ENCODE measurements around the gene TRA2A. TPM values are rescaled to one million over a fixed set of nuclear protein-coding genes. Genes with fewer than 3 reads are reported as not detected.

TRA2A gene
- total RNA-seq, 1 experiment from 2014 or later = 27.6 TPM

GRCh38 chr7:23474829-23475575, 56.8 kb downstream of the TRA2A start:
- Histone ChIP-seq H3K79me2 (ENCODE audit: low read length) (peaks cover 17% of the 10 kb centered on the region), H3K9ac (ENCODE audit: low read length) (peak overlapping the region; percentile 62)

DNA sequence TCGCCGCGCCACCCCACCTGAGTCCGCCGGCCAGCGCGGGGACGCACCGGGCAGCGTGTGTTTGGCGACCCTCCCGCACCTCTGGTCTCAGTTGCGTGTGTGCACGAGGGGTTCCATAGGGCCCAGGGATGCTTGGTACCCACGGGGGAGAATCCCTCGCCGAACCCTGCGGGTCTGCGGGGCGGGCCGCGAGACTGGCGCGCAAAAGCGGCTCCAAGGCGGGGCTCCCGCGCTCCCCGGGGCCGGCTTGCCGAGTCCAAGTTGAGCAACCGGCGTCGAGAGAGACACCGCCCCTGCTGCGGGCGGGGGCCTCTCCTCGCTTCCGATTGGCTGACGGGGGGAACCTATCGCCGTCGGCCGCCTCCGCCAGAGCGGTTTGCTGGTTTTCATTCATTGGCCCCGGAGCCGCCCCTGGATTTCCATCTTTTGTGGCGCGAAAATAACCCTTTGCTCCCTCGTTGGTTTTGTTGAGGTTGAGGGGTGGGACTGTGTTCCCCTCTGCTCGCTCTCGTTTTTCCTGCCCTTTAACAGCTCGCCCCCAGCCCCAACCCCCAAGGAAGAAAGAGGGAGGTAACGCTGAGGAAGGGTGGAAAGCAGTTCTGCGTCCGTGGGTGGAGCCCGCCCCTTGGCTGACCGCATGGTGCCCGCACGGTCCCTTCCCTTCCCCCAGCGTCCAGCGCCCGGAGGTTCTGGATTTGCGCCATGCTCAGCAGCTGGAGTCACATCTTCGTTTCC, 57.5 kb downstream of the TRA2A start:
- Histone ChIP-seq H3K9me2 (replicated peaks; ENCODE audit: low read length) (no peaks in the 10 kb centered on the region), H4K20me1 (ENCODE audit: low read length) (no peaks in the 10 kb centered on the region), H3K4me1 (ENCODE audit: insufficient read depth, low read length) (peaks cover 17% of the 10 kb centered on the region), H3K27me3 (ENCODE audit: low read length) (peaks cover 24% of the 10 kb centered on the region; the same call in 1 of the 2 replicates), H3K79me2 (ENCODE audit: low read length) (peaks cover 17% of the 10 kb centered on the region), H3K4me2 (ENCODE audit: low read length) (peak overlapping the region; percentile 70), H2AFZ (ENCODE audit: low read length) (peak overlapping the region; percentile 71), H3K36me3 (ENCODE audit: low read depth, low read length) (no peaks in the 10 kb centered on the region), H3K4me3 (ENCODE audit: low read length) (peak overlapping the region; percentile 63), H3K27ac (ENCODE audit: low read length) (peak overlapping the region; percentile 39), H3K9me3 (ENCODE audit: low read length) (no peaks in the 10 kb centered on the region), H3F3A (ENCODE audit: low read length, unreplicated experiment) (no peaks in the 10 kb centered on the region), H3K9ac (ENCODE audit: low read length) (peak overlapping the region; percentile 62)
- CTCF ChIA-PET = no interaction called here
- POLR2A ChIA-PET (ENCODE audit: unreplicated experiment) = no interaction called here
- DNase-seq (peak; percentile 42), ATAC-seq (peak; percentile 27)
- no TSS peak for BruUV-seq (replicated peaks)
- intact Hi-C loops (cut with micrococcal nuclease) = no loop called here
- TF ChIP-seq, protein P1, sequence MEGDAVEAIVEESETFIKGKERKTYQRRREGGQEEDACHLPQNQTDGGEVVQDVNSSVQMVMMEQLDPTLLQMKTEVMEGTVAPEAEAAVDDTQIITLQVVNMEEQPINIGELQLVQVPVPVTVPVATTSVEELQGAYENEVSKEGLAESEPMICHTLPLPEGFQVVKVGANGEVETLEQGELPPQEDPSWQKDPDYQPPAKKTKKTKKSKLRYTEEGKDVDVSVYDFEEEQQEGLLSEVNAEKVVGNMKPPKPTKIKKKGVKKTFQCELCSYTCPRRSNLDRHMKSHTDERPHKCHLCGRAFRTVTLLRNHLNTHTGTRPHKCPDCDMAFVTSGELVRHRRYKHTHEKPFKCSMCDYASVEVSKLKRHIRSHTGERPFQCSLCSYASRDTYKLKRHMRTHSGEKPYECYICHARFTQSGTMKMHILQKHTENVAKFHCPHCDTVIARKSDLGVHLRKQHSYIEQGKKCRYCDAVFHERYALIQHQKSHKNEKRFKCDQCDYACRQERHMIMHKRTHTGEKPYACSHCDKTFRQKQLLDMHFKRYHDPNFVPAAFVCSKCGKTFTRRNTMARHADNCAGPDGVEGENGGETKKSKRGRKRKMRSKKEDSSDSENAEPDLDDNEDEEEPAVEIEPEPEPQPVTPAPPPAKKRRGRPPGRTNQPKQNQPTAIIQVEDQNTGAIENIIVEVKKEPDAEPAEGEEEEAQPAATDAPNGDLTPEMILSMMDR (conservative IDR thresholded peaks at IDR 0.05; ENCODE audit: low read depth, low read length) = no peak
- TF ChIP-seq EZH2phosphoT487 (IDR thresholded peaks at IDR 0.05; ENCODE audit: borderline replicate concordance, low read length) (no peak), EZH2 (IDR thresholded peaks at IDR 0.05; ENCODE audit: low read length, unreplicated experiment) (no peak)

More at GRCh38 chr7:23474829-23475575, 56.8 kb downstream of the TRA2A start:
- TF ChIP-seq EZH2phosphoT487 (IDR thresholded peaks at IDR 0.05; ENCODE audit: borderline replicate concordance, low read length) = no peak
- H3K36me3 ChIP-seq (ENCODE audit: low read depth, low read length) = no peaks in the 10 kb centered on the region
- H3K27ac ChIP-seq (ENCODE audit: low read length) = peak overlapping the region; percentile 39
- intact Hi-C loops (cut with micrococcal nuclease) = no loop called here
- H2AFZ ChIP-seq (ENCODE audit: low read length) = peak overlapping the region; percentile 71
- peak; percentile 16 for DNase-seq
- ChIA-PET CTCF (no interaction called here), POLR2A (ENCODE audit: unreplicated experiment) (no interaction called here)
- H3K27me3 ChIP-seq (ENCODE audit: low read length) = peaks cover 24% of the 10 kb centered on the region; the same call in 1 of the 2 replicates
- H4K20me1 ChIP-seq (ENCODE audit: low read length) = no peaks in the 10 kb centered on the region
- peak overlapping the region; percentile 63 for H3K4me3 ChIP-seq (ENCODE audit: low read length)
- peak overlapping the region; percentile 70 for H3K4me2 ChIP-seq (ENCODE audit: low read length)
- H3F3A ChIP-seq (ENCODE audit: low read length, unreplicated experiment) = no peaks in the 10 kb centered on the region
- H3K9me3 ChIP-seq (ENCODE audit: low read length) = no peaks in the 10 kb centered on the region
- H3K9me2 ChIP-seq (replicated peaks; ENCODE audit: low read length) = no peaks in the 10 kb centered on the region
- ATAC-seq = no peak
- no TSS peak for BruUV-seq (replicated peaks)
- peaks cover 14% of the 10 kb centered on the region for H3K4me1 ChIP-seq (ENCODE audit: insufficient read depth, low read length)

- no peak overlapping the region for H3K4me3 ChIP-seq (ENCODE audit: low read length)
- no peak overlapping the region for H3K4me2 ChIP-seq (ENCODE audit: low read length)
- no peaks in the 10 kb centered on the region for H4K20me1 ChIP-seq (ENCODE audit: low read length)
- ATAC-seq (no peak), DNase-seq (no peak)
- no peak overlapping the region for H3K9ac ChIP-seq (ENCODE audit: low read length)
- no peaks in the 10 kb centered on the region for H3K9me3 ChIP-seq (ENCODE audit: low read length)
- H3K27ac ChIP-seq (ENCODE audit: low read length) = no peak overlapping the region
- peaks cover 24% of the 10 kb centered on the region; the same call in 1 of the 2 replicates for H3K27me3 ChIP-seq (ENCODE audit: low read length)
- no peaks in the 10 kb centered on the region for H3F3A ChIP-seq (ENCODE audit: low read length, unreplicated experiment)
- POLR2A ChIA-PET (ENCODE audit: unreplicated experiment) = no interaction called here
- BruUV-seq (replicated peaks) = no TSS peak
- no peaks in the 10 kb centered on the region for H3K9me2 ChIP-seq (replicated peaks; ENCODE audit: low read length)
- peaks cover 19% of the 10 kb centered on the region for H3K79me2 ChIP-seq (ENCODE audit: low read length)
- no peaks in the 10 kb centered on the region for H3K36me3 ChIP-seq (ENCODE audit: low read depth, low read length)
- CTCF ChIA-PET = no interaction called here
- intact Hi-C loops (cut with micrococcal nuclease) = no loop called here
- H2AFZ ChIP-seq (ENCODE audit: low read length) = no peak overlapping the region
- H3K4me1 ChIP-seq (ENCODE audit: insufficient read depth, low read length) = peaks cover 19% of the 10 kb centered on the region
- TF ChIP-seq EZH2phosphoT487 (IDR thresholded peaks at IDR 0.05; ENCODE audit: borderline replicate concordance, low read length) = no peak
- TF ChIP-seq EZH2 (IDR thresholded peaks at IDR 0.05; ENCODE audit: low read length, unreplicated experiment) = no peak
- TF ChIP-seq, protein P1 (conservative IDR thresholded peaks at IDR 0.05; ENCODE audit: low read depth, low read length) = no peak
These were observed 58.0 kb downstream of the TRA2A start for GRCh38 chr7:23473844-23474093.
